Hepatocyte (in vitro differentiated cells): ENCODE results near the gene EPHB1.

Source experiments
- CTCF ChIP-seq: fragments of 200-600 bp; sonication (generic); IDR thresholded peaks from 2 replicates; pipeline ENCODE4 v1.5.1; 2016; ENCODE audit warnings: antibody characterized with exemption, mild to moderate bottlenecking; ENCODE audit not compliant: poor library complexity
- EZH2phosphoT487 ChIP-seq: fragments of 200-600 bp; sonication (generic); IDR thresholded peaks from one replicate; pipeline ENCODE4 v1.6.1; 2018; ENCODE audit warnings: antibody characterized with exemption, mild to moderate bottlenecking, low read depth, moderate library complexity; ENCODE audit not compliant: unreplicated experiment, severe bottlenecking

GRCh38 chr3:134762016-134762415, 33.0 kb upstream of the EPHB1 start:
- TF ChIP-seq EZH2phosphoT487 (no peak), CTCF (no peak)
